GM13977 (cell line): ENCODE results near the gene TIMM17B.

Source experiments
- DNase-seq: peaks from one replicate; pipeline ENCODE4 v3.0.0; 2012; ENCODE audit warnings: low spot score
- in situ Hi-C: fragments of 300-500 bp; cut with MboI; formaldehyde crosslinking; loops from one replicate; pipeline ENCODE4 v1.12.0; 2022; ENCODE audit warnings: low sequenced_read_pairs, low pct_unique_long_range_greater_than_20kb, mixed read lengths, inconsistent platforms; ENCODE audit not compliant: unreplicated experiment
- TF ChIP-seq, protein P1 (sequence below): IDR thresholded peaks from 2 replicates; pipeline ENCODE4 v1.5.1; 2012; ENCODE audit warnings: mild to moderate bottlenecking, control low read depth; ENCODE audit not compliant: insufficient read depth; ENCODE audit errors: extremely low read depth, missing control alignments

The TIMM17B gene

DNA sequence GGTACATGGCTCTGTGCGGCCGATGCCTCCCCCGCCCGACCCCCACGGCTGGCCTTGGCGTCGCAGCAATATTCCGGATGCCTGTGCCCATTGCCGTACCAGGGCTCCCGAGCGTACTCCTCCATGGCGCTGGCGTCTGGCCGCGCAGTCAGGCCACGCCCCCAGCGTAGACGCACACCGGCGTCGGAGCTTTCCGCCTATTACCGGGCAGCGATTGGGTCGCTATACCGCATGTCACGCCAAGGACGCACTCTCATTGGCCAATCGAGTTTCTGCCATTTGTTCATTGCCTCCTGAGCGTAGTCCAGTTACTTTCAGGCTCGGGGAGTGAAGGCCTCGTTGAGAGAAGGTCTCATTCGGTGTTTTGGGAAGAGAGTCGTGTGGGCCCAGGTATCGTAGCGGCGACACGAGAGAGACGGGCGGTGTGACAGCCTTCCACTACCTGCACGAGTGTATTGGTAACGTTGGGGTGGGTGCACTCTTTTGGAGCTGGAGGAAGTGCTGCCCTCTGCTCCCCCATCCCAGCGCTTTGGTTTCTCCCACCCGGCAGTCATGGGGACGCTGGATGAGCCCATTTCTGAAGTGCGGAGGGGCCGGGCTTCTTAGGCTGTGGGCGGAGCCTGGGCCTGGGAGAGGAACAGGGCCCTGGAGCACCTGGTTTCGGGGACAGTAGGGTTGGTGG, at the start of gene TIMM17B, which contains the start of gene PQBP1:
Gene TIMM17B (minus strand): TSS at position 144 of the 682 bp plus-strand sequence. CDS start 19 bp downstream, at position 125.
Gene PQBP1 (plus strand): TSS at position 306 of the 682 bp plus-strand sequence. CDS start 580 bp downstream, outside the sequence.
- TF ChIP-seq, protein P1, sequence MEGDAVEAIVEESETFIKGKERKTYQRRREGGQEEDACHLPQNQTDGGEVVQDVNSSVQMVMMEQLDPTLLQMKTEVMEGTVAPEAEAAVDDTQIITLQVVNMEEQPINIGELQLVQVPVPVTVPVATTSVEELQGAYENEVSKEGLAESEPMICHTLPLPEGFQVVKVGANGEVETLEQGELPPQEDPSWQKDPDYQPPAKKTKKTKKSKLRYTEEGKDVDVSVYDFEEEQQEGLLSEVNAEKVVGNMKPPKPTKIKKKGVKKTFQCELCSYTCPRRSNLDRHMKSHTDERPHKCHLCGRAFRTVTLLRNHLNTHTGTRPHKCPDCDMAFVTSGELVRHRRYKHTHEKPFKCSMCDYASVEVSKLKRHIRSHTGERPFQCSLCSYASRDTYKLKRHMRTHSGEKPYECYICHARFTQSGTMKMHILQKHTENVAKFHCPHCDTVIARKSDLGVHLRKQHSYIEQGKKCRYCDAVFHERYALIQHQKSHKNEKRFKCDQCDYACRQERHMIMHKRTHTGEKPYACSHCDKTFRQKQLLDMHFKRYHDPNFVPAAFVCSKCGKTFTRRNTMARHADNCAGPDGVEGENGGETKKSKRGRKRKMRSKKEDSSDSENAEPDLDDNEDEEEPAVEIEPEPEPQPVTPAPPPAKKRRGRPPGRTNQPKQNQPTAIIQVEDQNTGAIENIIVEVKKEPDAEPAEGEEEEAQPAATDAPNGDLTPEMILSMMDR: no peak
- peak; percentile 87 for DNase-seq
- in situ Hi-C loops: no loop called here

DNA sequence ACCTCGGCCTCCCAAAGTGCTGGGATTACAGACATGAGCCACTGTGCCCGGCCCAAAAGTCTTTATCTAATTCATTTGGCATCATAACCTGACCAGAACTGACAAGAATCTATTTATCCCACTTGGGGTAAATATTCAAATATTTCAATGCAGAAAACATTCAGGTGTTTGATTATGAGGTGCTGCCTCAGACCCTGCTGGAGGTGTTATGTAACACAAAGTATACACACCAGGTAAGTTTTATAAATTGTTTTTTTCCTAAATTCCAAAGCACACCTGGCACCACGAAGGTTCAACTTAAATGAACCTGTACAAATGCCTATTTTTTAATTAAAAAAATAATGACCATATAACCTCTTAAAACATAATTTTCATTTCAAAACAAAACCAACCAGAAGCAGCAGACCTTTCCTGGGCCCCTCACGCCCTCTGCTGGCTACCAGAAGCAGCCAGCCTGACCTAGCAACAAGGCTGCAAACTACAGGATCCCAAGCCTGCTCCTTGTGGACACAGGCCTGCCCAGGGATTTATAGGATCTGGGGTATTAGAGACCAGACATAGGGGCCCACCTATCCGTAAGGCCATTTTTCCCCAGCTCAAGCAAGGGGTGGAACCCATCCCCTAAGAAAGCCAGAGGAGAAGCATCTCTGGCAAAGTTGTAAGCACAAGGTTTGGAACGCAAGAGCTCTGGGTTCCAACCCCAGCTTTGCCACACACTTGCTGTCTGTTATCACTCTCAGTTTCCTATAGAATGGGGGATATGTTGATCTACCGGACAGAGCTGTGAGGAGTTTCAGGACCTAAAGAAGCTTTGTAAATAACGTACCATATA, 48.2 kb upstream of the TIMM17B start:
- TF ChIP-seq, protein P1: peak; percentile 92
- in situ Hi-C loops: no loop called here
- DNase-seq: peak; percentile 64

DNA sequence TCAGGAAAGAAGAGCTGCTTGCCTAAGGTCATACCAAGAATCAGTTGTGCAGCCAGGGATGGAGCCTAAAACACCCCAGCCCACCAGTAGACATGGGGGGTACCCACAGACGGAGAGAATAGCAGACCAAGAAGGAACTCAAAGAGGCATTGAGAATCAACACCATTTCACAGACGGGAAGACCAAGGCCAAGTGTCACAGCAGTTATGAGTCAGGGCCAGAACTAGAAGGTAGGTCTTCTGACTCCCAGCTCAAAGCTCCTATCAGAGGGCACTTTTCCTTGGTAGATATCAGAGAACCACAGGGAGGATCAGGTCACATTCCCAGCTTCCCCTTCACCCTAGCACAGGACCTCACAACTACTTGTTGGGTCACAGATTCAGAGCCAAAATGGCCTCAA, 45.3 kb upstream of the TIMM17B start:
- in situ Hi-C loops: no loop called here
- DNase-seq: no peak
- TF ChIP-seq, protein P1: no peak

DNA sequence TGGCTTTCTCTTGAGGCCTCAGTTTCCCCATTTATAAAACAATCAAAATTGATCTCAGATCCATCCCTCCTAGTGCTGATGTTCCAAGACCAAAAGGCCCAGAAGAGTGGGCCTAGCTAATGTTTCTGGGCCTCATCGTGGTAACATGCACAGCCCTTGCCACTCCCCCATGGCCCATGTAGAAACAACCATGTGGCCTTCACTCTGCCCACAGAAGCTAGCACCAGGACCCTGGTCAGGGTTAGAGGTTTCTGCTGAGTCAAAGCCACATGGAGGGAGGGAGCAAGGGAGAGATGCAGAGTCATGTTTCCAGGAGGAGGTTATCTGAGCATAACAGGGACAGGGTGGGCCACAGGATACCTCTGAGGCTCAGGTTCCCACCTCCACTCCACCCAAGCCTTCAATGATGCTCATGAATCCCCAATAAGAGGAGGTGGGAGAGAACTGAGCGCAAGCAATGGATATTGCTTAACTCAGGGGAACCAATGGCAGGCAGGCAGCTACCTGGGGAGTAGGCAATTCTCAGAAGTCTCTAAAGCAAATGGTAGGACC, 42.9 kb upstream of the TIMM17B start:
- DNase-seq: no peak
- TF ChIP-seq, protein P1: no peak
- in situ Hi-C loops: no loop called here

DNA sequence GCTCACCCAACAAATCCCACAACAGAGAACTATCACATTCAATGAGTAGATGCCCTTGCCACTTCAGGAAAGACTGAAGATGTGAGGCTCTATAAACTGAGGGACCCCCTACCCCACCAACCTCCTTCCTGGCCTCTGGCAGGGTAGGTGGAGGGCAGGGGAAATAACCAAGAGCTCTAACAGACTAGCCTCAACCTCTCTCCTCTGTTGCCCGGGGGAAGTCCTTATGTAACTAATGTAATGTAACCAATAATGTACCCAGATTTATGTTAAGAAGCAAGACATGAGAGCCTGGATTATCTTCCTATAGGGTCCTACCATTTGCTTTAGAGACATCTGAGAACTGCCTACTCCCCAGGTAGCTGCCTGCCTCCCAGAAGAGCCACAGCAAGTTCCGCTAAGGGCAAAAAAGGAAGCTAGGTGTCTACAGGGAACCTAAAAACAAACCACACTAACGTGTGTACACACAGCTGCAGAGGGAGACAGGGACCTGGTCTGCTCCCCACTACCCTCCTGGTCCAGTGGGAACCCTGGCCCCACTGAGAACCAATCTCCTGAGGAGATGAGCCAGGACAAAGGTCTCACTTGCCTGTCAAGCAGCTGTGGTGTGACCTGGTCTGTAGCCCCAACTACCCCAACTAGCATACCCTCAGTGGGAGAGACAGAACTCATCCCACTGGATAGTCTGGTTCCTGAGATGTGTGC, 42.1 kb upstream of the TIMM17B start:
- in situ Hi-C loops: no loop called here
- TF ChIP-seq, protein P1: no peak
- DNase-seq: no peak
